ENCODE measurements around the gene AMH.

AMH gene

GRCh38 chr19:2246801-2247361, 2.2 kb upstream of the AMH start:
- Histone ChIP-seq H3K27ac (no peak overlapping the region), H3K4me3 (no peak overlapping the region)
- no peak for DNase-seq (ENCODE audit: low spot score)
- no peak for TF ChIP-seq CTCF (IDR thresholded peaks at IDR 0.05)

- Histone ChIP-seq H3K27ac (no peak overlapping the region), H3K4me3 (no peak overlapping the region)
- DNase-seq (ENCODE audit: low spot score), result no peak
- no peak for TF ChIP-seq CTCF (IDR thresholded peaks at IDR 0.05)
Observed at GRCh38 chr19:2247433-2248101, 1.6 kb upstream of the AMH start.

- DNase-seq (ENCODE audit: low spot score), result no peak
- no peak for TF ChIP-seq CTCF (IDR thresholded peaks at IDR 0.05)
- Histone ChIP-seq H3K4me3 (no peak overlapping the region), H3K27ac (no peak overlapping the region)
Observed at GRCh38 chr19:2248136-2249009, 750 bp upstream of the AMH start.

- TF ChIP-seq CTCF (IDR thresholded peaks at IDR 0.05), result no peak
- DNase-seq (ENCODE audit: low spot score), result no peak
- Histone ChIP-seq H3K27ac (no peak overlapping the region), H3K4me3 (peak overlapping the region; percentile 45)
Observed at GRCh38 chr19:2249880-2250765, 1.0 kb downstream of the AMH start.

- Histone ChIP-seq H3K4me3 (peak overlapping the region; percentile 45), H3K27ac (no peak overlapping the region)
- TF ChIP-seq CTCF (IDR thresholded peaks at IDR 0.05), result no peak
- no peak for DNase-seq (ENCODE audit: low spot score)
Observed at GRCh38 chr19:2250766-2251105, 1.6 kb downstream of the AMH start.

GRCh38 chr19:2251106-2252054, 2.3 kb downstream of the AMH start:
- DNase-seq (ENCODE audit: low spot score), result no peak
- TF ChIP-seq CTCF (IDR thresholded peaks at IDR 0.05), result no peak
- Histone ChIP-seq H3K27ac (no peak overlapping the region), H3K4me3 (peak overlapping the region; percentile 45)

Data from coronary artery (tissue), 2 donors.